SK-N-SH (cell line): ENCODE measurements around the gene TMEM114. TPM values are rescaled to one million over a fixed set of nuclear protein-coding genes. Genes with fewer than 3 reads are reported as not detected.

Source experiments
- CTCF ChIA-PET: fragments of 300-600, 350-600 bp; formaldehyde crosslinking; extraction: SDS; loops from one replicate; lab custom pipeline; 2021; lab: Yijun Ruan, JAX
- POLR2A ChIA-PET: fragments of 350-600 bp; sonication (Branson Sonifier 250); formaldehyde crosslinking; extraction: SDS; loops from one replicate; lab custom pipeline; 2020; ENCODE audit warnings: antibody characterized with exemption, inconsistent platforms; lab: Yijun Ruan, JAX
- DNase-seq: peaks from one replicate; pipeline ENCODE4 v3.0.0; 2012
- H2AFZ ChIP-seq: fragments of 200-600 bp; sonication (generic); 2 replicates; pipeline ENCODE4 v1.8.1; 2016; ENCODE audit warnings: antibody characterized with exemption, mild to moderate bottlenecking, low read depth
- H3F3A ChIP-seq: fragments of 200-600 bp; sonication (generic); replicated peaks from 2 replicates; pipeline ENCODE3; 2016; ENCODE audit warnings: antibody characterized with exemption, mild to moderate bottlenecking; ENCODE audit not compliant: insufficient read depth
- H3K27ac ChIP-seq, 2 experiments: fragments of 200-500 bp in 1 of 2; fragments of 200-600 bp in 1 of 2; sonication (Bioruptor generic) in 1 of 2; sonication (generic), shearing (Covaris generic) in 1 of 2; 2 replicates each; pipeline versions ENCODE4 v1.5.1 to v1.6.1; 2014 to 2016; ENCODE audit warnings: low read depth in 2 of 2, inconsistent platforms in 1 of 2, low read length in 1 of 2, mild to moderate bottlenecking in 1 of 2, mixed read lengths in 1 of 2
- H3K27me3 ChIP-seq: fragments of 200-600 bp; sonication (generic), shearing (Covaris generic); 2 replicates; pipeline ENCODE4 v1.6.1; 2016; ENCODE audit warnings: mixed run types; ENCODE audit not compliant: insufficient read depth
- H3K36me3 ChIP-seq, 2 experiments: fragments of 200-500 bp in 1 of 2; fragments of 200-600 bp in 1 of 2; sonication (Bioruptor generic) in 1 of 2; sonication (generic) in 1 of 2; replicated peaks in 1 of 2; 2 replicates each; pipeline versions ENCODE3 to v1.5.1; 2014 to 2016; ENCODE audit warnings: low read length in 1 of 2, mild to moderate bottlenecking in 1 of 2; ENCODE audit not compliant: insufficient read depth in 2 of 2, control insufficient read depth in 1 of 2
- H3K4me1 ChIP-seq, 2 experiments: fragments of 200-500 bp in 1 of 2; fragments of 200-600 bp in 1 of 2; sonication (Bioruptor generic) in 1 of 2; sonication (generic), shearing (Covaris generic) in 1 of 2; 2 replicates each; pipeline versions ENCODE4 v1.5.1 to v1.6.1; 2014 to 2016; ENCODE audit warnings: low read depth in 1 of 2, low read length in 1 of 2, mixed run types in 1 of 2; ENCODE audit not compliant: insufficient read depth in 2 of 2, control insufficient read depth in 1 of 2
- H3K4me2 ChIP-seq: fragments of 200-600 bp; sonication (generic), shearing (Covaris generic); 2 replicates; pipeline ENCODE4 v1.6.1; 2017; ENCODE audit warnings: mixed run types
- H3K4me3 ChIP-seq, 2 experiments: fragments of 200-500 bp in 1 of 2; fragments of 200-600 bp in 1 of 2; sonication (Bioruptor generic) in 1 of 2; sonication (generic), shearing (Covaris generic) in 1 of 2; 2 replicates each; pipeline versions ENCODE4 v1.5.1 to v1.8.1; 2014 to 2016; ENCODE audit warnings: low read depth in 2 of 2, inconsistent platforms in 1 of 2, low read length in 1 of 2, mild to moderate bottlenecking in 1 of 2, mixed read lengths in 1 of 2, moderate library complexity in 1 of 2
- H3K79me2 ChIP-seq: fragments of 200-600 bp; sonication (generic); 2 replicates; pipeline ENCODE4 v1.8.1; 2017; ENCODE audit warnings: mild to moderate bottlenecking; ENCODE audit not compliant: insufficient read depth
- H3K9ac ChIP-seq: fragments of 200-600 bp; sonication (generic); 2 replicates; pipeline ENCODE4 v1.6.1; 2017; ENCODE audit warnings: mixed run types
- H3K9me2 ChIP-seq: fragments of 200-600 bp; sonication (generic); 2 replicates; pipeline ENCODE4 v1.6.1; 2017; ENCODE audit warnings: mixed run types
- H3K9me3 ChIP-seq: fragments of 200-600 bp; sonication (generic); 2 replicates; pipeline ENCODE4 v1.6.1; 2017; ENCODE audit warnings: mixed run types, mild to moderate bottlenecking, moderate library complexity
- H4K20me1 ChIP-seq: fragments of 200-600 bp; sonication (generic); 2 replicates; pipeline ENCODE4 v1.6.1; 2017; ENCODE audit warnings: mild to moderate bottlenecking, mixed run types; ENCODE audit not compliant: insufficient read depth
- CTCF ChIP-seq: fragments of 200-600 bp; sonication (generic); IDR thresholded peaks from 2 replicates; pipeline ENCODE4 v1.6.1; 2017; ENCODE audit warnings: antibody characterized with exemption, mild to moderate bottlenecking, moderate library complexity
- ELF1 ChIP-seq: IDR thresholded peaks from 2 replicates; pipeline ENCODE4 v1.4.0; 2012
- EZH2phosphoT487 ChIP-seq: fragments of 200-600 bp; sonication (generic); IDR thresholded peaks from 2 replicates; pipeline ENCODE4 v1.6.1; 2017; ENCODE audit warnings: low read depth, mixed run types, mild to moderate bottlenecking, antibody characterized with exemption, moderate library complexity, borderline replicate concordance
- FOSL2 ChIP-seq: IDR thresholded peaks from 2 replicates; pipeline ENCODE4 v1.4.0; 2012; ENCODE audit warnings: low read depth, mild to moderate bottlenecking, moderate library complexity, borderline replicate concordance
- FOXJ3 ChIP-seq: sonication (generic); formaldehyde crosslinking; IDR thresholded peaks from 2 replicates; pipeline ENCODE4 v1.5.1; 2020; ENCODE audit warnings: mild to moderate bottlenecking, missing genetic modification reagents
- FOXM1 ChIP-seq: IDR thresholded peaks from 2 replicates; pipeline ENCODE4 v1.4.0; 2012; ENCODE audit warnings: low read depth, mild to moderate bottlenecking
- JUND ChIP-seq: IDR thresholded peaks from 2 replicates; pipeline ENCODE4 v1.4.0; 2012
- MEF2A ChIP-seq: IDR thresholded peaks from 2 replicates; pipeline ENCODE4 v1.4.0; 2012; ENCODE audit warnings: low read depth, borderline replicate concordance
- NRF1 ChIP-seq: IDR thresholded peaks from 2 replicates; pipeline ENCODE4 v1.6.1; 2012; ENCODE audit warnings: low read depth, mild to moderate bottlenecking, low read length
- PBX3 ChIP-seq: IDR thresholded peaks from 2 replicates; pipeline ENCODE4; 2012
- POLR2AphosphoS5 ChIP-seq: IDR thresholded peaks from 2 replicates; pipeline ENCODE4 v1.6.1; 2012; ENCODE audit warnings: low read depth, low read length
- RXRA ChIP-seq: IDR thresholded peaks from 2 replicates; pipeline ENCODE4 v1.4.0; 2012; ENCODE audit warnings: low read depth, mild to moderate bottlenecking, borderline replicate concordance
- SIN3A ChIP-seq: IDR thresholded peaks from 2 replicates; pipeline ENCODE4 v1.6.1; 2012; ENCODE audit warnings: low read depth, mild to moderate bottlenecking, low read length, moderate library complexity, borderline replicate concordance
- SMC3 ChIP-seq: IDR thresholded peaks from 2 replicates; pipeline ENCODE4 v1.6.1; 2012; ENCODE audit warnings: low read depth, low read length, improper control_type of control experiment
- TAF1 ChIP-seq: IDR thresholded peaks from 2 replicates; pipeline ENCODE4 v1.6.1; 2012; ENCODE audit warnings: low read depth, mild to moderate bottlenecking, low read length, moderate library complexity, borderline replicate concordance
- TCF12 ChIP-seq: IDR thresholded peaks from 2 replicates; pipeline ENCODE4 v1.4.0; 2012
- USF1 ChIP-seq: IDR thresholded peaks from 2 replicates; pipeline ENCODE4 v1.4.0; 2012; ENCODE audit warnings: low read depth, borderline replicate concordance
- YY1 ChIP-seq: IDR thresholded peaks from 2 replicates; pipeline ENCODE4 v1.4.0; 2012; ENCODE audit warnings: low read depth, mild to moderate bottlenecking
- WGBS: methylation state at CpG from one replicate; pipeline ENCODE4 v1.1.6; 2017; ENCODE audit warnings: low lambda C conversion rate; 5-methylcytosine and 5-hydroxymethylcytosine counted together
- polyA plus RNA-seq, 3 experiments: library from polyadenylated mRNA; depleted of rRNA; stranded (reverse); fragments of >200 nt; gene quantifications; 2 replicates each; pipeline ENCODE4 v1.2.3, GENCODE V29; 2012
- TF ChIP-seq, protein P1 (sequence below): IDR thresholded peaks from 2 replicates; pipeline ENCODE4 v1.4.0; 2012; ENCODE audit warnings: low read depth
- TF ChIP-seq, protein P2 (sequence below): fragments of 150-350 bp; IDR thresholded peaks from 2 replicates; pipeline ENCODE4 v1.6.1; 2017; ENCODE audit warnings: antibody characterized with exemption, low read length, low read depth, borderline replicate concordance
- TF ChIP-seq, protein P3 (sequence below): IDR thresholded peaks from 2 replicates; pipeline ENCODE4 v1.4.0; 2012; ENCODE audit warnings: low read depth, borderline replicate concordance

TMEM114 gene
- polyA plus RNA-seq, 1 of the 3 experiments (the other 2 are of a cell fraction) = not detected

- no peaks in the 10 kb centered on the region for H3K9me3 ChIP-seq
- no peaks in the 10 kb centered on the region for H3K4me1 ChIP-seq
- TF ChIP-seq FOSL2 (no peak), JUND (no peak), EZH2phosphoT487 (no peak), SIN3A (no peak), ELF1 (no peak), NRF1 (no peak), TCF12 (no peak), FOXJ3 (CRISPR knock-in tag) (no peak), YY1 (no peak), POLR2AphosphoS5 (no peak), FOXM1 (no peak), RXRA (no peak), MEF2A (no peak)
- TF ChIP-seq, protein P1, sequence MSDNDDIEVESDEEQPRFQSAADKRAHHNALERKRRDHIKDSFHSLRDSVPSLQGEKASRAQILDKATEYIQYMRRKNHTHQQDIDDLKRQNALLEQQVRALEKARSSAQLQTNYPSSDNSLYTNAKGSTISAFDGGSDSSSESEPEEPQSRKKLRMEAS = no peak
- H3K9ac ChIP-seq = no peak overlapping the region
- peaks cover 6% of the 10 kb centered on the region; the same call in 1 of the 2 replicates for H3K27me3 ChIP-seq
- WGBS = 25% methylated on average over 6 of the region's 6 CpGs
- H3K27ac ChIP-seq = no peak overlapping the region
- DNase-seq = no peak
- H4K20me1 ChIP-seq = no peaks in the 10 kb centered on the region
- ChIA-PET CTCF (interaction anchor here (0.6 to 4.2 kb wide), 3 partner anchors 15 to 94 kb away, joined by 3 to 17 read pairs (median 4); no protein-coding TSS in a partner anchor), POLR2A (no interaction called here)
- no peaks in the 10 kb centered on the region for H3K9me2 ChIP-seq
- H2AFZ ChIP-seq = no peak overlapping the region
- no peaks in the 10 kb centered on the region for H3F3A ChIP-seq
- no peaks in the 10 kb centered on the region for H3K36me3 ChIP-seq
- H3K4me3 ChIP-seq = no peak overlapping the region
- no peak overlapping the region for H3K4me2 ChIP-seq
- no peaks in the 10 kb centered on the region for H3K79me2 ChIP-seq
These were observed 8.3 kb downstream of the TMEM114 start for GRCh38 chr16:8581831-8582580.

DNA sequence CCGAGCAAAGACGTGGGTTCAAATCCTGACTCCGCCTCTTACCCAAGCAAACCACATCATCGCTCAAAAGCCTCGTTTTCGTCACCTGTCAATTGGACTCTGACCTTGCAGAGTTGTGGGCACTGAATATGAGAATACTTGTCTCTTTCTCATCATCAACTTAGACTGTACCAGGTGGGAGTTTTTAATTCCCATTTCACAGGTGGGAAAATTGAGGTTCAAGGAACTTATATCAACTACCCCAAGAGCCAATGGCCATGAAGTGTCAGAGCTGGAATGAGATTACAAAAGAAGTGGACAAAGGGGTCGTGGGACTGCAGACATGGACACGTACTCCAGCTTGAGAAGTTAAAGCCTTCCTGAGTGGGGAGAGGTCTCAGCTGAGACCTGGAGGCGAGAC lies 10.8 kb downstream of the TMEM114 start:
- POLR2A ChIA-PET = no interaction called here
- Histone ChIP-seq H2AFZ (no peak overlapping the region), H3F3A (no peaks in the 10 kb centered on the region), H3K9me2 (no peaks in the 10 kb centered on the region), H3K9me3 (no peaks in the 10 kb centered on the region), H3K9ac (no peak overlapping the region), H3K4me1 (peaks cover 0 to 2% of the 10 kb centered on the region in 2 experiments; a peak in 1 of 4 replicates), H3K27ac (no peak overlapping the region), H3K36me3 (no peaks in the 10 kb centered on the region), H3K4me3 (no peak overlapping the region), H3K4me2 (no peak overlapping the region), H3K79me2 (no peaks in the 10 kb centered on the region), H3K27me3 (peaks cover 6% of the 10 kb centered on the region; the same call in 1 of the 2 replicates), H4K20me1 (no peaks in the 10 kb centered on the region)
- DNase-seq = no peak
- CTCF ChIA-PET = interaction anchor here (0.7 to 2.1 kb wide), 4 partner anchors 10 to 454 kb away, joined by 3 to 8 read pairs (median 4); partner anchors contain the start of gene TMEM114
- 48% methylated on average over 9 of the region's 9 CpGs for WGBS
- TF ChIP-seq, protein P2, sequence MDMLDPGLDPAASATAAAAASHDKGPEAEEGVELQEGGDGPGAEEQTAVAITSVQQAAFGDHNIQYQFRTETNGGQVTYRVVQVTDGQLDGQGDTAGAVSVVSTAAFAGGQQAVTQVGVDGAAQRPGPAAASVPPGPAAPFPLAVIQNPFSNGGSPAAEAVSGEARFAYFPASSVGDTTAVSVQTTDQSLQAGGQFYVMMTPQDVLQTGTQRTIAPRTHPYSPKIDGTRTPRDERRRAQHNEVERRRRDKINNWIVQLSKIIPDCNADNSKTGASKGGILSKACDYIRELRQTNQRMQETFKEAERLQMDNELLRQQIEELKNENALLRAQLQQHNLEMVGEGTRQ = no peak
- TF ChIP-seq FOSL2 (no peak), TAF1 (no peak), NRF1 (no peak), USF1 (no peak), EZH2phosphoT487 (no peak), PBX3 (no peak), CTCF (no peak), SMC3 (no peak)
- TF ChIP-seq, protein P3, sequence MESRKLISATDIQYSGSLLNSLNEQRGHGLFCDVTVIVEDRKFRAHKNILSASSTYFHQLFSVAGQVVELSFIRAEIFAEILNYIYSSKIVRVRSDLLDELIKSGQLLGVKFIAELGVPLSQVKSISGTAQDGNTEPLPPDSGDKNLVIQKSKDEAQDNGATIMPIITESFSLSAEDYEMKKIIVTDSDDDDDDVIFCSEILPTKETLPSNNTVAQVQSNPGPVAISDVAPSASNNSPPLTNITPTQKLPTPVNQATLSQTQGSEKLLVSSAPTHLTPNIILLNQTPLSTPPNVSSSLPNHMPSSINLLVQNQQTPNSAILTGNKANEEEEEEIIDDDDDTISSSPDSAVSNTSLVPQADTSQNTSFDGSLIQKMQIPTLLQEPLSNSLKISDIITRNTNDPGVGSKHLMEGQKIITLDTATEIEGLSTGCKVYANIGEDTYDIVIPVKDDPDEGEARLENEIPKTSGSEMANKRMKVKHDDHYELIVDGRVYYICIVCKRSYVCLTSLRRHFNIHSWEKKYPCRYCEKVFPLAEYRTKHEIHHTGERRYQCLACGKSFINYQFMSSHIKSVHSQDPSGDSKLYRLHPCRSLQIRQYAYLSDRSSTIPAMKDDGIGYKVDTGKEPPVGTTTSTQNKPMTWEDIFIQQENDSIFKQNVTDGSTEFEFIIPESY = no peak
